PFSK-1 (cell line): ENCODE data around the gene CHCHD10.

Source experiments
- POLR2AphosphoS5 ChIP-seq: IDR thresholded peaks from 2 replicates; pipeline ENCODE4 v1.6.1; 2012; ENCODE audit warnings: low read depth, mild to moderate bottlenecking, control low read depth, low read length, moderate library complexity
- TF ChIP-seq, protein P1 (sequence below), 2 experiments: IDR thresholded peaks; 2 replicates each; pipeline versions ENCODE4 v1.6.1 to v1.8.0; 2011 to 2012; ENCODE audit warnings: low read depth in 2 of 2, low read length in 2 of 2, control low read depth in 1 of 2, inconsistent platforms in 1 of 2, mild to moderate bottlenecking in 1 of 2, moderate library complexity in 1 of 2; ENCODE audit not compliant: insufficient read depth in 1 of 2

DNA sequence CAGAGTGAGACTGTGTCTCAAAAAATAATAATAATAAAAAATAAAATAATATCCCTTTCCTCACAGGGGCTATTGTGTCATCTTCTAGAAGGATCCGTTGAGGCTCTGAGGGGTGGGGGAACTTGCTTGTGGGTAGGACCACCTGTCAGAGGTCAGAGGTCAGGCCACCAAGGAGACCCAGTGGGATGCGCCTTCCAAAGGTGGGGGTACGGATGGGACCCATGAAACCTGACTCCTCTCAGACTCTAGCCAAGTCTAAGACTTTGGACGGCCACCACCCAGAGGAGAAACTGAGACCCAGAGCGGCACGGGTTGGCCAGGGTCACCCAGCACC lies 4.5 kb upstream of the CHCHD10 start:
- TF ChIP-seq, protein P1, sequence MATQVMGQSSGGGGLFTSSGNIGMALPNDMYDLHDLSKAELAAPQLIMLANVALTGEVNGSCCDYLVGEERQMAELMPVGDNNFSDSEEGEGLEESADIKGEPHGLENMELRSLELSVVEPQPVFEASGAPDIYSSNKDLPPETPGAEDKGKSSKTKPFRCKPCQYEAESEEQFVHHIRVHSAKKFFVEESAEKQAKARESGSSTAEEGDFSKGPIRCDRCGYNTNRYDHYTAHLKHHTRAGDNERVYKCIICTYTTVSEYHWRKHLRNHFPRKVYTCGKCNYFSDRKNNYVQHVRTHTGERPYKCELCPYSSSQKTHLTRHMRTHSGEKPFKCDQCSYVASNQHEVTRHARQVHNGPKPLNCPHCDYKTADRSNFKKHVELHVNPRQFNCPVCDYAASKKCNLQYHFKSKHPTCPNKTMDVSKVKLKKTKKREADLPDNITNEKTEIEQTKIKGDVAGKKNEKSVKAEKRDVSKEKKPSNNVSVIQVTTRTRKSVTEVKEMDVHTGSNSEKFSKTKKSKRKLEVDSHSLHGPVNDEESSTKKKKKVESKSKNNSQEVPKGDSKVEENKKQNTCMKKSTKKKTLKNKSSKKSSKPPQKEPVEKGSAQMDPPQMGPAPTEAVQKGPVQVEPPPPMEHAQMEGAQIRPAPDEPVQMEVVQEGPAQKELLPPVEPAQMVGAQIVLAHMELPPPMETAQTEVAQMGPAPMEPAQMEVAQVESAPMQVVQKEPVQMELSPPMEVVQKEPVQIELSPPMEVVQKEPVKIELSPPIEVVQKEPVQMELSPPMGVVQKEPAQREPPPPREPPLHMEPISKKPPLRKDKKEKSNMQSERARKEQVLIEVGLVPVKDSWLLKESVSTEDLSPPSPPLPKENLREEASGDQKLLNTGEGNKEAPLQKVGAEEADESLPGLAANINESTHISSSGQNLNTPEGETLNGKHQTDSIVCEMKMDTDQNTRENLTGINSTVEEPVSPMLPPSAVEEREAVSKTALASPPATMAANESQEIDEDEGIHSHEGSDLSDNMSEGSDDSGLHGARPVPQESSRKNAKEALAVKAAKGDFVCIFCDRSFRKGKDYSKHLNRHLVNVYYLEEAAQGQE (IDR thresholded peaks at IDR 0.05; ENCODE audit: insufficient read depth in 1 of 2, low read depth in 2 of 2, low read length in 2 of 2): no peak
- no peak for TF ChIP-seq POLR2AphosphoS5
